Neuron (in vitro differentiated cells): ENCODE data around the gene DIS3L.
"Not testable (repeated sequence)": the region's sequence is repeated elsewhere in the genome, so short reads cannot be mapped to it uniquely, and the experiment has no call there.

ENCODE experiments used
- H2AFZ ChIP-seq: one replicate; pipeline ENCODE4 v1.6.1; 2013; ENCODE audit warnings: low read depth, mild to moderate bottlenecking, inconsistent platforms, low read length, moderate library complexity
- H3K27me3 ChIP-seq: one replicate; pipeline ENCODE4 v1.6.1; 2013; ENCODE audit warnings: low read length; ENCODE audit not compliant: insufficient read depth
- H3K36me3 ChIP-seq: one replicate; pipeline ENCODE4 v1.6.1; 2013; ENCODE audit warnings: low read length; ENCODE audit not compliant: insufficient read depth
- H3K4me1 ChIP-seq: one replicate; pipeline ENCODE4 v1.6.1; 2013; ENCODE audit warnings: low read length; ENCODE audit not compliant: insufficient read depth
- H3K4me3 ChIP-seq: 2 replicates; pipeline ENCODE4 v1.5.1; 2013; ENCODE audit warnings: mild to moderate bottlenecking, low read length, moderate library complexity
- H3K9me3 ChIP-seq: one replicate; pipeline ENCODE4 v1.6.1; 2013; ENCODE audit warnings: low read length

Gene DIS3L

DNA sequence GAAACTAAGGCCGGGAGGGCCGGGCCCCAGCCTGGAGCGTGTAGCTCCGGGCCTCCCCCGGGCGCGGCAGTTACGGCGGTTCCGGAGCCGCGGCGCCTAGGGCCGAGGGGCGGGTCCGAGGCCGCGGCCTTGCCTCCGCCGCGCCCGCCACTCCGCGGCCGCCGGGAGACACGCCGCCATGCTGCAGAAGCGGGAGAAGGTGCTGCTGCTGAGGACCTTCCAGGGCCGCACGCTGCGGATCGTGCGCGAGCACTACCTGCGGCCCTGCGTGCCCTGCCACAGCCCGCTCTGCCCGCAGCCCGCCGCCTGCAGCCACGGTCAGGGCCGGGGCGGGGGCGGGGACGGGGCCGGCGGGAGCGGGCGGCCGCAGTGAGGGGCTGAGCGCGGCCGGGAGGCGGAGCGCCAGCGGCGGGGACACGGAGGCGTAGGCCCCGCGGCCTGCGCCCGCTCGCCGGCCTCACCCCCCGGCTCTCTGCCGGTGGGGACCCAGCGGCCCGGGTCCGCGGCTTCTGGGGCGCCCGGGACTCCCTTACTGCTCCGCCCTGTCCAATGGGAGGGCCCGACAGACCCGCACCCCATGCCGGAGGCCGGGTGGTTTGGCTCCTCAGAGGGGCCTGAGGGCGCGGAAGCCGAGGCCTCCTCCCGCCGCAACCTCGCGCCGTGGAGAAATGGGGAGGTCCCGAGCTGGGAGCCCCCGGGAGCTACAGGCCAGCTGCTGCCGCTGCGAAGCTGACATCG is at the start of gene DIS3L:
Gene DIS3L, plus strand, starts transcription at position 150 of the 738 bp plus-strand sequence. Its CDS starts 29 bp downstream, at position 179.
- Histone ChIP-seq H2AFZ (peak within 1 kb of the TSS; percentile 93), H3K4me1 (peaks cover 21% of the 10 kb centered on the region), H3K27me3 (no peaks in the 10 kb centered on the region), H3K4me3 (peak within 1 kb of the TSS; percentile 98), H3K9me3 (no peaks in the 10 kb centered on the region), H3K36me3 (peaks cover 7% of the 10 kb centered on the region)

DNA sequence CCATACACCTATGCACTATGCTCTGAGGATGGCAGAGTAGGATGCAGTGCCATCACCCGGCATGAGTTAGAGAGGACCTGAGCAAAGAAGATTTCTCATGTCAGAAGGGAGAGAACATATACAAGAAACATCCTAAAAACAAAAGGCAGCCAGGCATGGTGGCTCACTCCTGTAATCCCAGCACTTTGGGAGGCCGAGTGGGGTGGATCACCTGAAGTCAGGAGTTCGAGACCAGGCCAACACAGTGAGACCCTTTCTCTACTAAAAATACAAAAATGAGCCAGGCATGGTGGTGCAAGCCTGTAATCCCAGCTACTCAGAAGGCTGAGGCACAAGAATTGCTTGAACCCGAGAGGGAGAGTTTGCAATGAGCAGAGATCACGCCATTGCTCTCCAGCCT is 47.5 kb upstream of the DIS3L start:
- not testable (repeated sequence) for H3K36me3 ChIP-seq, H3K9me3 ChIP-seq, H3K4me1 ChIP-seq, H3K4me3 ChIP-seq, H2AFZ ChIP-seq
- peaks cover 36% of the 10 kb centered on the region for H3K27me3 ChIP-seq

DNA sequence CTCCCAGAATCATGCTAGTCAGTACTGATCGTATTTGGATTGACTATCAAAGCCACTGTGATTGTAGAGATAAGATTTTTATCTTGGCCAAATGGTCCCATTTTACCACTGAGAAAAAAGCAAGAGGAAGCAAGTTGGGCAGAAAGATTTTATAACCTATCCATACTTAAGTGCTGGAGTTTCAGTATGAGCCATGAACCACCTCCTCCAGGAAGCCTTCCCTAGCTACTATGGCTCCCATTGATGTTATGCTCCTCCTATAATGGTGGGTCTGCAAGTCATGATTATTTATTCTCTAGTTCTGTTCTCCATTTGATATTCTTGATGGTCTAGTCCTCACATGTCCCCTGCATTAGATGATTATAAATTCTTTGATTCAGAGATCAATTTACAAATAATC is 46.4 kb upstream of the DIS3L start:
- H2AFZ ChIP-seq, result no peak overlapping the region
- peaks cover 42% of the 10 kb centered on the region for H3K27me3 ChIP-seq
- no peak overlapping the region for H3K4me3 ChIP-seq
- no peaks in the 10 kb centered on the region for H3K36me3 ChIP-seq
- peaks cover 13% of the 10 kb centered on the region for H3K4me1 ChIP-seq
- H3K9me3 ChIP-seq, result no peaks in the 10 kb centered on the region

DNA sequence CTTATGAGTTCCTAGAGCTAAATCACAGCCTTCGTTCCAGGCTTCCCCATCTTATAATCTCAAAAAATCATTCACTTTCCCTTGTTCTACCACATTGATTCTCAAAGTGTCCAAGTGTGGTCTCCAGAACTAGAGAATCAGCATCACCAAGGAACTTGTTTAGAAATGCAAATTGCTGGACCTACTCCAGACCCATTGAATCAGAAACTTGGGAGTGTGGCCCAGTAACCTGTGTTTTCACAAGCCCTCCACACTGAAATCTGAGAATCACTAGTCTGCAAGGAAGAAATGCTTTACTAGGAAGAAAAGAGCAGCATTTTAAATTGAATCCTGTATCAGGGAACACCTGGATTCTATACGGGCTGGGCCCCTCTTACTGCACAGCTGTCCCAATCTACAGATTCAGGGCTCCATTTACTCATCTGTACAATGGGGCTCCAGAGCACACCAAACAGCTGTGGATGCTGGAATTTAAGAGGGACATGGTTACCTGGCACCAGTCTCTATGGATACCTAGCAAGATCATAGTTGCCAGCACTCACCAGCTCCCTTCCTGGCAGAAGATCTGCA is 43.7 kb upstream of the DIS3L start:
- Histone ChIP-seq H3K4me3 (no peak overlapping the region), H2AFZ (no peak overlapping the region), H3K4me1 (peaks cover 26% of the 10 kb centered on the region), H3K27me3 (peaks cover 44% of the 10 kb centered on the region), H3K36me3 (no peaks in the 10 kb centered on the region), H3K9me3 (no peaks in the 10 kb centered on the region)

DNA sequence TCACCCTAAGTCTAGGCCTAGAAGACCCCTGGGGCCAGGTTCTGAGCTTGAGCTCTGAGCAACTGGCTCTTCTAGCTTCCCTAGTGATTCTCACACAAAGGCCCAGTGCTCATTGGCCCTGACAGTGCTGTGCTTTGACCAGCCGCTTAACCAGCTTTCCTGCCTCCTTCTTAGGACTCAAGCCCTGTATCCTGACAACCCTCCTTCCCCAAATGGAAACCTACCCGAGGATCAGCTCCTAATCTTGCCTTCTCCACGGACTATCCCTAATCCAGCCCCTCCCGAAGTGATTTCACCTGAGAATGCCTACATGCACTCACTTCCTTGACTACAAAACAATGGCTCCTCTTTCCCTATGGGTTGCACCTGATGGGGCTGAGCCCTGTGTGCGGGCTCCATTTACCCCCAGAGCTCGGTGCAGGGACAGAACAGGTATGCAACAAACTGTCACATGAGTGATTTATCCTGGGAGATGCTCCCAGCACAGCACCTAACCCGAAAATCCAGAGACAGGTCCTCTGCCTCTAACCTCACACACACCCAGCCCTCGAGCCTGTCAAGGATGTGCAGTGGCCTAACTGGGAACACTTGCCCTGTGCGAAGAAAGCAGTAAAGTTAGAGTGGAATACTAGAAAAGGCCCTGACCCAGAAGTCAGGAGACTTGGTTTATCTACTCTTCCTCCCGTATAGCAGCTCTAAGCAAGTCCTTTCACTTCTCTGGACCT is 42.1 kb upstream of the DIS3L start:
- Histone ChIP-seq H3K36me3 (no peaks in the 10 kb centered on the region), H2AFZ (no peak overlapping the region), H3K9me3 (no peaks in the 10 kb centered on the region), H3K27me3 (peaks cover 56% of the 10 kb centered on the region), H3K4me3 (peak overlapping the region; percentile 48), H3K4me1 (peaks cover 26% of the 10 kb centered on the region)

GRCh38 chr15:66251790-66252684 is 41.3 kb upstream of the DIS3L start:
- H3K4me3 ChIP-seq, result peak overlapping the region; percentile 48
- H3K36me3 ChIP-seq, result no peaks in the 10 kb centered on the region
- no peak overlapping the region for H2AFZ ChIP-seq
- H3K9me3 ChIP-seq, result no peaks in the 10 kb centered on the region
- peaks cover 26% of the 10 kb centered on the region for H3K4me1 ChIP-seq
- peaks cover 64% of the 10 kb centered on the region for H3K27me3 ChIP-seq

GRCh38 chr15:66252685-66253417 is 40.5 kb upstream of the DIS3L start:
- no peaks in the 10 kb centered on the region for H3K9me3 ChIP-seq
- H3K27me3 ChIP-seq, result peaks cover 69% of the 10 kb centered on the region
- peaks cover 26% of the 10 kb centered on the region for H3K4me1 ChIP-seq
- peak overlapping the region; percentile 48 for H3K4me3 ChIP-seq
- H3K36me3 ChIP-seq, result no peaks in the 10 kb centered on the region
- H2AFZ ChIP-seq, result peak overlapping the region; percentile 64

- Histone ChIP-seq H3K9me3 (no peaks in the 10 kb centered on the region), H3K4me1 (peaks cover 26% of the 10 kb centered on the region), H3K4me3 (peak within 1 kb of the TSS; percentile 48), H3K36me3 (no peaks in the 10 kb centered on the region), H3K27me3 (peaks cover 73% of the 10 kb centered on the region), H2AFZ (peak within 1 kb of the TSS; percentile 64)
These were observed 39.8 kb upstream of the DIS3L start, which contains the start of gene MEGF11 for GRCh38 chr15:66253418-66254088. MEGF11 (minus strand) TSS chr15:66253750; CDS start chr15:66128403, 125,347 bp downstream.

GRCh38 chr15:66254089-66254950 is 39.0 kb upstream of the DIS3L start:
- Histone ChIP-seq H2AFZ (no peak overlapping the region), H3K9me3 (no peaks in the 10 kb centered on the region), H3K36me3 (no peaks in the 10 kb centered on the region), H3K27me3 (peaks cover 74% of the 10 kb centered on the region), H3K4me3 (peak overlapping the region; percentile 48), H3K4me1 (peaks cover 26% of the 10 kb centered on the region)

GRCh38 chr15:66254951-66255676 is 38.3 kb upstream of the DIS3L start:
- Histone ChIP-seq H3K36me3 (no peaks in the 10 kb centered on the region), H3K4me1 (peaks cover 19% of the 10 kb centered on the region), H3K4me3 (no peak overlapping the region), H3K27me3 (peaks cover 74% of the 10 kb centered on the region), H2AFZ (no peak overlapping the region), H3K9me3 (no peaks in the 10 kb centered on the region)

DNA sequence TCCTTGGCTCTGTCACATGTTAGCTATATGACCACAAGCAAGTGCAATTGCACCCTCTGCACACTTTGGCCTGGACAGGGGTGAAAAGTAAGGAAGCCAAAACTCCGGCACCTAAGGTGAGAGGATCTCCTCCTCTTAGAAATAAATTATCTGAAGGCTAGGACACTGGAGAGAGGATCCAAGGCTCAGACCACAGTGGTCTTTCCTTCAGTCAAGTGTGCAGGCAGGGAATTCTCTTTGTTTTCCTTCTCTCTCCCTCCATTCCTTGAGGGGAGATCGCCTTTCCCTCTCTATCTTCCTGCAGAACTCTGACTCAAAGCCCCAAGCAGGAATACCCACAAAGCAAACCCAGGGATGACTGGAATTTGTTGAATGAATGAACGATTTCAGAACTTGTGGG is 36.7 kb upstream of the DIS3L start:
- Histone ChIP-seq H3K4me1 (peaks cover 15% of the 10 kb centered on the region), H3K27me3 (peaks cover 70% of the 10 kb centered on the region), H2AFZ (no peak overlapping the region), H3K36me3 (no peaks in the 10 kb centered on the region), H3K4me3 (no peak overlapping the region), H3K9me3 (no peaks in the 10 kb centered on the region)
